Activated CD4-positive, alpha-beta memory T cell treated with anti-CD3 and anti-CD28 coated beads, Interleukin-2, amount 10 ng/mL, durations not matched to agents 7 days and 5 days (primary cell): ENCODE data around the gene CMYA5. TPM values are rescaled to one million over a fixed set of nuclear protein-coding genes. Genes with fewer than 3 reads are reported as not detected.

Experiments
- CTCF ChIA-PET: fragments of 350-600 bp; sonication (Branson Sonifier 250); formaldehyde crosslinking; loops from one replicate; lab custom pipeline; 2021; ENCODE audit warnings: antibody characterized with exemption, inconsistent platforms; lab: Charles Lee
- POLR2A ChIA-PET: fragments of 350-600 bp; sonication (Branson Sonifier 250); formaldehyde crosslinking; loops from one replicate; lab custom pipeline; 2021; ENCODE audit warnings: antibody characterized with exemption; lab: Charles Lee
- DNase-seq: peaks from one replicate; pipeline ENCODE4 v3.0.0-alpha.2; 2020
- H3K27ac Mint-ChIP-seq: one replicate; pipeline ENCODE4 v1.8.0; 2021; ENCODE audit warnings: mild to moderate bottlenecking, mixed read lengths
- H3K27me3 Mint-ChIP-seq: one replicate; pipeline ENCODE4 v1.8.0; 2021; ENCODE audit warnings: mixed read lengths
- H3K36me3 Mint-ChIP-seq: one replicate; pipeline ENCODE4 v1.8.0; 2021; ENCODE audit warnings: low read depth, mixed read lengths
- H3K4me1 Mint-ChIP-seq: one replicate; pipeline ENCODE4 v1.8.0; 2021; ENCODE audit warnings: mixed read lengths
- H3K4me3 Mint-ChIP-seq: one replicate; pipeline ENCODE4 v1.8.0; 2021; ENCODE audit warnings: mild to moderate bottlenecking, mixed read lengths
- H3K9me3 Mint-ChIP-seq: one replicate; pipeline ENCODE4 v1.8.0; 2021; ENCODE audit warnings: mixed read lengths
- total RNA-seq, 2 experiments: library from RNA; stranded (reverse); gene quantifications; one replicate each; pipeline ENCODE4 v1.2.3, GENCODE V29; 2021

The CMYA5 gene
- total RNA-seq, 2 experiments from 2014 or later = 0.08 to 0.10 TPM

GRCh38 chr5:79687889-79688288 lies 1.7 kb upstream of the CMYA5 start:
- no peak overlapping the region for H3K27ac Mint-ChIP-seq
- peaks cover 3% of the 10 kb centered on the region for H3K9me3 Mint-ChIP-seq
- DNase-seq = no peak

DNA sequence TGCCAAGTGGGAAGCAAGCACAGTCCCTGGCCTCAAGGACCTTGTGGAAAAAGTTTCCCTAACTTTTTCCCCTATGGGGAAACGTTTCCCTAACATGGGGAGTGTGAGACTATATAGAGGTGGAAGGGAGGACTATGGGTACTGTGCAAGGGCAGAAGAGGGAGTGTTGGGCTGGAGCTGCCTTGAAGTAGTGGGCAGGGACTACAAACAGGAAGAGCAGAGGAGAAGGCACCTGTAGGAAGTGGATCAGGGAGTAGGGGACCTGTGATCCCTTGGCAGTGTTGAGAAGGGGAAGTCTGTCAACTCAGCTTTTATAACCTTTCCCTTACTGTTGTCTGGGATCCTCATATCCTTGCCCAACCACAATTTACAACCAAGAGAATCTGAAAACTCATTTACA lies 1.4 kb downstream of the CMYA5 start:
- Mint-ChIP-seq H3K36me3 (peaks cover 24% of the 10 kb centered on the region), H3K27ac (no peak overlapping the region), H3K4me1 (no peaks in the 10 kb centered on the region), H3K9me3 (peaks cover 3% of the 10 kb centered on the region), H3K27me3 (peaks cover 2% of the 10 kb centered on the region), H3K4me3 (no peak overlapping the region)
- DNase-seq = no peak
- CTCF ChIA-PET = no interaction called here
- POLR2A ChIA-PET = no interaction called here

More at GRCh38 chr5:79687889-79688288, 1.7 kb upstream of the CMYA5 start:
- H3K4me1 Mint-ChIP-seq = peaks cover 10% of the 10 kb centered on the region
- H3K36me3 Mint-ChIP-seq = peaks cover 40% of the 10 kb centered on the region
- no peaks in the 10 kb centered on the region for H3K27me3 Mint-ChIP-seq
- CTCF ChIA-PET = no interaction called here
- no peak overlapping the region for H3K4me3 Mint-ChIP-seq
- POLR2A ChIA-PET = no interaction called here

DNA sequence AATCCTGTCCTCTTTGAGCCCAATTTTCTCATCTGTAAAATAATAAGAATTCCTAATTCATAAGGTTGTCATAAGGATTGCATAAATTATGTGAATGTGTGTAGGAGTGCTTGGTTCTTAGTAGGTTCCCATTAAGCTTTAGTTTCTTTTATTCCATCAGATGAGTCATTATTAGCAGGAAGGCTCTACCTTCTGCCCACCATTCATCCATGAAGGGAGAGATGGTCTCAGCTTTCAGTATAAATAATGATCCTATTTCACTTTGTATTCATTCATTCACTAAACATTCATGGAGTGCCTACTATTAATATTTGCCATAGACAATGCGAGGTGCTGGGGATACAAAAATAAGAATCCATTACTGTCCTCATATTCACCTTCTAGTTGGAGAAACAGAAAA lies 3.0 kb downstream of the CMYA5 start:
- H3K36me3 Mint-ChIP-seq = peaks cover 13% of the 10 kb centered on the region
- POLR2A ChIA-PET = no interaction called here

GRCh38 chr5:79694183-79694582 lies 4.5 kb downstream of the CMYA5 start:
- ChIA-PET POLR2A (no interaction called here), CTCF (interaction anchor here (1.7 kb wide), 1 partner anchor 34 kb away, joined by 4 read pairs; no protein-coding TSS in a partner anchor)

More for the DNA sequence above, 3.0 kb downstream of the CMYA5 start:
- H3K9me3 Mint-ChIP-seq = peaks cover 3% of the 10 kb centered on the region
- no peak for DNase-seq
- H3K4me3 Mint-ChIP-seq = no peak overlapping the region
- peaks cover 2% of the 10 kb centered on the region for H3K27me3 Mint-ChIP-seq
- CTCF ChIA-PET = interaction anchor here (0.9 to 1.7 kb wide), 2 partner anchors 12 to 32 kb away, joined by 3 to 4 read pairs; no protein-coding TSS in a partner anchor
- H3K4me1 Mint-ChIP-seq = no peaks in the 10 kb centered on the region
- H3K27ac Mint-ChIP-seq = no peak overlapping the region

GRCh38 chr5:79694652-79695051 lies 5.0 kb downstream of the CMYA5 start:
- POLR2A ChIA-PET = no interaction called here
- H3K4me3 Mint-ChIP-seq = no peak overlapping the region
- peaks cover 2% of the 10 kb centered on the region for H3K27me3 Mint-ChIP-seq
- peaks cover 9% of the 10 kb centered on the region for H3K4me1 Mint-ChIP-seq
- H3K9me3 Mint-ChIP-seq = no peaks in the 10 kb centered on the region
- DNase-seq = no peak
- CTCF ChIA-PET = interaction anchor here (1.7 kb wide), 1 partner anchor 34 kb away, joined by 4 read pairs; no protein-coding TSS in a partner anchor
- H3K27ac Mint-ChIP-seq = no peak overlapping the region
- H3K36me3 Mint-ChIP-seq = peaks cover 4% of the 10 kb centered on the region

More at GRCh38 chr5:79694183-79694582, 4.5 kb downstream of the CMYA5 start:
- DNase-seq = no peak
- Mint-ChIP-seq H3K27ac (no peak overlapping the region), H3K36me3 (peaks cover 4% of the 10 kb centered on the region), H3K27me3 (peaks cover 2% of the 10 kb centered on the region), H3K4me3 (no peak overlapping the region), H3K9me3 (no peaks in the 10 kb centered on the region), H3K4me1 (peaks cover 5% of the 10 kb centered on the region)

- no peaks in the 10 kb centered on the region for H3K9me3 Mint-ChIP-seq
- H3K4me1 Mint-ChIP-seq = peaks cover 17% of the 10 kb centered on the region
- peaks cover 4% of the 10 kb centered on the region for H3K36me3 Mint-ChIP-seq
- no peak for DNase-seq
- ChIA-PET CTCF (no interaction called here), POLR2A (no interaction called here)
- H3K27me3 Mint-ChIP-seq = peaks cover 2% of the 10 kb centered on the region
- no peak overlapping the region for H3K4me3 Mint-ChIP-seq
- no peak overlapping the region for H3K27ac Mint-ChIP-seq
Measured at GRCh38 chr5:79695526-79695925, 5.9 kb downstream of the CMYA5 start.

- Mint-ChIP-seq H3K27me3 (peaks cover 2% of the 10 kb centered on the region), H3K4me1 (peaks cover 19% of the 10 kb centered on the region)
- POLR2A ChIA-PET = no interaction called here
Measured at GRCh38 chr5:79697222-79698170, 7.9 kb downstream of the CMYA5 start.

DNA sequence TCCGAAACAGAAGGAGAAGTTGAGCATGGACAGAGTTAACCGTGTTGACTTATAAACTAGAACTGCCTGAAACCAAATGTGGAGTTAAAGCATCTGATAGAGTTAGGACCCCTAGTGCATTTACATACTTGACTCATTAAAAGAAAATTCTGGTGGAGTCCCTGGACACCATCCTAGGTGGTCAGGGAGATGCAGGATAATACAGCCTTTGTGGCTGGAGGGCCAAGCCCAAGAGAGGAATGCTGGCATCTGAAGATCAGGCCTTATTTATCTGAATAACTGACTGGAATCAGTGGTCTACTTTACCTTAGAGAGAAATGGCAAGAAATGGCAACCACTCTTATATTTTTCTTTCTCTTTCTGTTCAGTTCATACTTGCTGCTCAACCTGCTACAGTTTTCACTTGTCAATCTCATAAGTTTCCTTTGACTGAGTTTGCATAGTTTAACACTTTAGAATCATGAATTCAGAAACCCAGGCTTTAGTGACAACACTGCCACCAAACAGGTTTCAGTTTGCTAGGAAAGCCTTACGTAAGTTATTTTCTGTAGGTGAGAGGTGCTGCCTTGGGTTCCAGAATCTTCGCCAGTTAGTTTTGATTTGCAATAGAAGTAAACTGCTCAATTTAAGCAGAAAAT lies 10.2 kb downstream of the CMYA5 start:
- Mint-ChIP-seq H3K4me1 (peaks cover 19% of the 10 kb centered on the region), H3K27ac (peak overlapping the region; percentile 60), H3K9me3 (no peaks in the 10 kb centered on the region), H3K36me3 (no peaks in the 10 kb centered on the region), H3K4me3 (no peak overlapping the region), H3K27me3 (no peaks in the 10 kb centered on the region)
- CTCF ChIA-PET = interaction anchor here (1.0 kb wide), 1 partner anchor 75 kb away, joined by 3 read pairs; no protein-coding TSS in a partner anchor
- POLR2A ChIA-PET = no interaction called here
- no peak for DNase-seq

More at GRCh38 chr5:79697222-79698170, 7.9 kb downstream of the CMYA5 start:
- CTCF ChIA-PET = interaction anchor here (0.6 kb wide), 2 partner anchors 23 to 181 kb away, joined by 4 to 5 read pairs; no protein-coding TSS in a partner anchor
- H3K36me3 Mint-ChIP-seq = no peaks in the 10 kb centered on the region
- H3K27ac Mint-ChIP-seq = no peak overlapping the region
- no peaks in the 10 kb centered on the region for H3K9me3 Mint-ChIP-seq
- DNase-seq = no peak
- no peak overlapping the region for H3K4me3 Mint-ChIP-seq

DNA sequence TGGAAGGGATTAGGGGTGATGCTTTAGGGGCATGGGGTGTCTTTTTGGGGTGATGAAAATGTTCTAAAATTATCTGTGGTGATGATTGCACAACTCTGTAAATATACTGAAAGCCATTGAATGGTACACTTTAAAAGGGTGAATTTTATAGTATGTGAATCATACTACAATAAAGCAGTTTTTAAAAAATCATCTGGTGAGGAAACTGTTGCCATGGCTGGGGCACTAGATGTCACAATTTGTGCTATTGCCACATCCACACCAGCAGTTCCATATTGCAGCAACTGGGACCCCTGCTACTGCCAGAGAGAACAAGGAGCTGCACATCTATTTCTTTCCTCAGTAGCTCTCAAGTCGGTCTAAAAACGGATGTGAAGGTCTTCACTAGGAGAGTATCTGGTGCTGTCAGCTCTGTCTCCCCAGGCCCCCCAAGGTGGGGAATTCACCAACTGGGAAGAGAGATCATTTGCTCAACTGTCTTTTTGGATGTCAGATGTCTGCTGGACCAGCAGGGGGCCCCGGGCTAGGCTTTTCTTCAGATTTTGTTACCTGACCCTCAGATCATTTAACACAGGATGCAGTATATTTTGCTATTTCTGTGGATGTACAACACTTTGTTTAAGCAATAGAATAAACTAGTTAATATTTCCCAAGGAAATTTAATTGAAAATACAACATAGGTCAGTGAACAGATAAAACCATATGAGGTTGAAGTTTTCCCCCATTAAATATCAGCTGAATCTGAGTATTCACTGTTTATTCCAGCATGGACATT lies 13.2 kb downstream of the CMYA5 start:
- Mint-ChIP-seq H3K9me3 (no peaks in the 10 kb centered on the region), H3K27ac (no peak overlapping the region), H3K4me1 (peaks cover 19% of the 10 kb centered on the region), H3K36me3 (no peaks in the 10 kb centered on the region), H3K27me3 (no peaks in the 10 kb centered on the region), H3K4me3 (no peak overlapping the region)
- POLR2A ChIA-PET = no interaction called here
- DNase-seq = peak; percentile 25
- CTCF ChIA-PET = interaction anchor here (0.6 to 2.3 kb wide), 5 partner anchors 15 to 572 kb away, joined by 3 to 8 read pairs (median 3); no protein-coding TSS in a partner anchor

GRCh38 chr5:79703381-79703645 lies 13.7 kb downstream of the CMYA5 start:
- DNase-seq = no peak
- ChIA-PET POLR2A (no interaction called here), CTCF (interaction anchor here (0.9 to 2.3 kb wide), 4 partner anchors 15 to 380 kb away, joined by 3 to 8 read pairs (median 4); no protein-coding TSS in a partner anchor)
- H3K27ac Mint-ChIP-seq = no peak overlapping the region
- no peak overlapping the region for H3K4me3 Mint-ChIP-seq
- H3K4me1 Mint-ChIP-seq = peaks cover 17% of the 10 kb centered on the region
- H3K9me3 Mint-ChIP-seq = no peaks in the 10 kb centered on the region
- H3K36me3 Mint-ChIP-seq = no peaks in the 10 kb centered on the region
- H3K27me3 Mint-ChIP-seq = no peaks in the 10 kb centered on the region

DNA sequence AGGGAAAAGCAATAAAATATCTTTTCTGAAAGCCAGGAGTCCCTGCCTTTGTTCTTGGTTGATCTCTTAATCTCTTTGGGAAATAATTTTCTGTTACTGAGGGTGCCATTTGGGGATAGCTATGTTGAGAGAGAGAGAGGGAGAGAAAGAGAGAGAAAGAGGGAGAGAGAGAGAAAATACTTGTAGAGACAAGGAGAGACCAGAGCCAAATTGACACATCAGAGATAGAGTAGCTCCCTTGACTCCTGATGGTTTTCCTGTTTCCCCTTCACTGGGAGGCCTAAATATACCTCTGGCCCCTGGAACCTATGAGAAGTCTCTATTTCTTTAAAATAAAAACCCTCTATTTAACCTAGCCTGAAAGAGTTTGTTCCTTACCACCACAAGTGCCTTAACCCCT lies 14.9 kb downstream of the CMYA5 start:
- POLR2A ChIA-PET = no interaction called here
- Mint-ChIP-seq H3K36me3 (no peaks in the 10 kb centered on the region), H3K9me3 (no peaks in the 10 kb centered on the region), H3K27ac (no peak overlapping the region), H3K27me3 (no peaks in the 10 kb centered on the region), H3K4me1 (peaks cover 11% of the 10 kb centered on the region), H3K4me3 (no peak overlapping the region)
- CTCF ChIA-PET = interaction anchor here (1.2 to 1.8 kb wide), 2 partner anchors 153 to 379 kb away, joined by 3 to 4 read pairs; no protein-coding TSS in a partner anchor
- DNase-seq = no peak

- Mint-ChIP-seq H3K36me3 (no peaks in the 10 kb centered on the region), H3K4me1 (peaks cover under 1% of the 10 kb centered on the region), H3K27ac (no peak overlapping the region), H3K9me3 (no peaks in the 10 kb centered on the region), H3K4me3 (no peak overlapping the region), H3K27me3 (no peaks in the 10 kb centered on the region)
- ChIA-PET CTCF (interaction anchor here (1.2 kb wide), 1 partner anchor 378 kb away, joined by 4 read pairs; no protein-coding TSS in a partner anchor), POLR2A (no interaction called here)
- no peak for DNase-seq
Measured at GRCh38 chr5:79705632-79706031, 16.0 kb downstream of the CMYA5 start.
